ENCODE data around the gene HOGA1. TPM values are rescaled to one million over a fixed set of nuclear protein-coding genes. Genes with fewer than 3 reads are reported as not detected.

HOGA1 gene
- total and polyA plus RNA-seq, 2 of the 13 experiments (the other 11 are each of a cell fraction or from before 2014, with no cell fraction given), result 7.6 to 19.5 TPM

DNA sequence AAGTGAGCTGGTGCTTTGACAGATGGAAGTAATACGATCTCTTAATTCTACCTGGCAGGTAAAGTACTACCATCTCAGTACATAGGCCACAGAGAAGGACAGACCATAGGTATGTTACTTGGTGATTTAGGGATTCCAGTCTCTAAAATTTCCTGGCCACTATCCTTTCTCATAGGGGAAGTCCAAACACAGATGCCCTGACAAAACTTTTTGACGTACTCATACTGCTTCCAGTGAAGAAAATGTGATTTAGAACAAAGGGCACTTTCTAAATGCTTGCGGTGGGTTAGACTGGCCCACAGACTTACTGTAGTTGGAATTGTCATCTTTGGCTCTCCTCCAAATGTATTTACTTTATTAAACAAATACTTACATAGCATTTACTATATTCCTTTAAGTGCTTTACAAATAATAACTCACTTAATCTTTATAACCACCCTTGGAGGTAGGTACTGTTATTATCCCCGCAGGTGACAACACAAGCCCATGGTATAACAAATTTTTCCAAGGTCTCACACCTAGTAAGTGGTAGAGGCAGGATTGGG, 59.3 kb downstream of the HOGA1 start:
- peaks cover 33% of the 10 kb centered on the region for H3K4me1 ChIP-seq (ENCODE audit: insufficient read depth, low read length)
- H3K4me2 ChIP-seq (ENCODE audit: low read depth, low read length), result no peak overlapping the region
- H2AFZ ChIP-seq (ENCODE audit: low read length), result no peak overlapping the region
- peaks cover 4 to 14% of the 10 kb centered on the region in 2 experiments; a peak in 3 of 5 replicates for H3K36me3 ChIP-seq (replicated peaks in 1 of 2; ENCODE audit: control insufficient read depth in 1 of 2, insufficient read depth in 2 of 2, low read length in 2 of 2)
- H3K27ac ChIP-seq (ENCODE audit: extremely low read length, insufficient read depth, low read length), result no peak overlapping the region
- H3K79me2 ChIP-seq (ENCODE audit: insufficient read depth, low read length), result peaks cover 5% of the 10 kb centered on the region
- H3K9me3 ChIP-seq (ENCODE audit: low read length), result no peaks in the 10 kb centered on the region
- TSS peak; percentile 29 for BruUV-seq (replicated peaks)
- ChIA-PET CTCF (ENCODE audit: low intra/inter-chr PET ratio, low total read pairs) (no interaction called here), POLR2A (no interaction called here)
- WGBS (ENCODE audit: low lambda C conversion rate), result 90% methylated on average over 4 of the region's 4 CpGs
- DNase-seq (ENCODE audit: low spot score) (no peak), ATAC-seq (no peak), FAIRE-seq (no peak)
- no peak overlapping the region for H3K9ac ChIP-seq (ENCODE audit: insufficient read depth, low read depth, low read length)
- in situ Hi-C loops (cut with HindIII; ENCODE audit: extremely low pct_ligation_motif_present, low pct_unique_long_range_greater_than_20kb), result no loop called here
- no peaks in the 10 kb centered on the region for H3K27me3 ChIP-seq (ENCODE audit: control insufficient read depth in 1 of 2, insufficient read depth in 2 of 2, low read length in 2 of 2)
- intact Hi-C loops (cut with micrococcal nuclease; ENCODE audit: unreplicated experiment), result no loop called here
- no peaks in the 10 kb centered on the region for H4K20me1 ChIP-seq (ENCODE audit: insufficient read depth, low read length)
- no peak overlapping the region for H3K4me3 ChIP-seq (replicated peaks in 1 of 3; ENCODE audit: insufficient read depth in 1 of 3, low read depth in 2 of 3, low read length in 3 of 3)
- TF ChIP-seq ZNF33B (CRISPR knock-in tag; IDR thresholded peaks at IDR 0.05), result no peak
- TF ChIP-seq ZNF263 (CRISPR knock-in tag; IDR thresholded peaks at IDR 0.05), result no peak
- TF ChIP-seq, protein P1, sequence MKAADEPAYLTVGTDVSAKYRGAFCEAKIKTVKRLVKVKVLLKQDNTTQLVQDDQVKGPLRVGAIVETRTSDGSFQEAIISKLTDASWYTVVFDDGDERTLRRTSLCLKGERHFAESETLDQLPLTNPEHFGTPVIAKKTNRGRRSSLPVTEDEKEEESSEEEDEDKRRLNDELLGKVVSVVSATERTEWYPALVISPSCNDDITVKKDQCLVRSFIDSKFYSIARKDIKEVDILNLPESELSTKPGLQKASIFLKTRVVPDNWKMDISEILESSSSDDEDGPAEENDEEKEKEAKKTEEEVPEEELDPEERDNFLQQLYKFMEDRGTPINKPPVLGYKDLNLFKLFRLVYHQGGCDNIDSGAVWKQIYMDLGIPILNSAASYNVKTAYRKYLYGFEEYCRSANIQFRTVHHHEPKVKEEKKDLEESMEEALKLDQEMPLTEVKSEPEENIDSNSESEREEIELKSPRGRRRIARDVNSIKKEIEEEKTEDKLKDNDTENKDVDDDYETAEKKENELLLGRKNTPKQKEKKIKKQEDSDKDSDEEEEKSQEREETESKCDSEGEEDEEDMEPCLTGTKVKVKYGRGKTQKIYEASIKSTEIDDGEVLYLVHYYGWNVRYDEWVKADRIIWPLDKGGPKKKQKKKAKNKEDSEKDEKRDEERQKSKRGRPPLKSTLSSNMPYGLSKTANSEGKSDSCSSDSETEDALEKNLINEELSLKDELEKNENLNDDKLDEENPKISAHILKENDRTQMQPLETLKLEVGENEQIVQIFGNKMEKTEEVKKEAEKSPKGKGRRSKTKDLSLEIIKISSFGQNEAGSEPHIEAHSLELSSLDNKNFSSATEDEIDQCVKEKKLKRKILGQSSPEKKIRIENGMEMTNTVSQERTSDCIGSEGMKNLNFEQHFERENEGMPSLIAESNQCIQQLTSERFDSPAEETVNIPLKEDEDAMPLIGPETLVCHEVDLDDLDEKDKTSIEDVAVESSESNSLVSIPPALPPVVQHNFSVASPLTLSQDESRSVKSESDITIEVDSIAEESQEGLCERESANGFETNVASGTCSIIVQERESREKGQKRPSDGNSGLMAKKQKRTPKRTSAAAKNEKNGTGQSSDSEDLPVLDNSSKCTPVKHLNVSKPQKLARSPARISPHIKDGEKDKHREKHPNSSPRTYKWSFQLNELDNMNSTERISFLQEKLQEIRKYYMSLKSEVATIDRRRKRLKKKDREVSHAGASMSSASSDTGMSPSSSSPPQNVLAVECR (CRISPR knock-in tag; IDR thresholded peaks at IDR 0.05; ENCODE audit: borderline replicate concordance), result no peak
- TF ChIP-seq, protein P2, sequence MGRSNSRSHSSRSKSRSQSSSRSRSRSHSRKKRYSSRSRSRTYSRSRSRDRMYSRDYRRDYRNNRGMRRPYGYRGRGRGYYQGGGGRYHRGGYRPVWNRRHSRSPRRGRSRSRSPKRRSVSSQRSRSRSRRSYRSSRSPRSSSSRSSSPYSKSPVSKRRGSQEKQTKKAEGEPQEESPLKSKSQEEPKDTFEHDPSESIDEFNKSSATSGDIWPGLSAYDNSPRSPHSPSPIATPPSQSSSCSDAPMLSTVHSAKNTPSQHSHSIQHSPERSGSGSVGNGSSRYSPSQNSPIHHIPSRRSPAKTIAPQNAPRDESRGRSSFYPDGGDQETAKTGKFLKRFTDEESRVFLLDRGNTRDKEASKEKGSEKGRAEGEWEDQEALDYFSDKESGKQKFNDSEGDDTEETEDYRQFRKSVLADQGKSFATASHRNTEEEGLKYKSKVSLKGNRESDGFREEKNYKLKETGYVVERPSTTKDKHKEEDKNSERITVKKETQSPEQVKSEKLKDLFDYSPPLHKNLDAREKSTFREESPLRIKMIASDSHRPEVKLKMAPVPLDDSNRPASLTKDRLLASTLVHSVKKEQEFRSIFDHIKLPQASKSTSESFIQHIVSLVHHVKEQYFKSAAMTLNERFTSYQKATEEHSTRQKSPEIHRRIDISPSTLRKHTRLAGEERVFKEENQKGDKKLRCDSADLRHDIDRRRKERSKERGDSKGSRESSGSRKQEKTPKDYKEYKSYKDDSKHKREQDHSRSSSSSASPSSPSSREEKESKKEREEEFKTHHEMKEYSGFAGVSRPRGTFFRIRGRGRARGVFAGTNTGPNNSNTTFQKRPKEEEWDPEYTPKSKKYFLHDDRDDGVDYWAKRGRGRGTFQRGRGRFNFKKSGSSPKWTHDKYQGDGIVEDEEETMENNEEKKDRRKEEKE (IDR thresholded peaks at IDR 0.05), result no peak
- TF ChIP-seq MBD4 (IDR thresholded peaks at IDR 0.05; ENCODE audit: borderline replicate concordance, low read length), result no peak
- TF ChIP-seq ZNF232 (CRISPR knock-in tag; IDR thresholded peaks at IDR 0.05; ENCODE audit: borderline replicate concordance), result no peak
- TF ChIP-seq FUBP1 (CRISPR knock-in tag; IDR thresholded peaks at IDR 0.05; ENCODE audit: borderline replicate concordance), result no peak
- TF ChIP-seq ZNF577 (CRISPR knock-in tag; IDR thresholded peaks at IDR 0.05; ENCODE audit: borderline replicate concordance, low read depth), result no peak
- TF ChIP-seq SRSF4 (IDR thresholded peaks at IDR 0.05; ENCODE audit: low read depth, low read length, poor library complexity, severe bottlenecking), result no peak
- TF ChIP-seq ZNF329 (CRISPR knock-in tag; IDR thresholded peaks at IDR 0.05; ENCODE audit: low read depth), result no peak
- TF ChIP-seq, protein P3, sequence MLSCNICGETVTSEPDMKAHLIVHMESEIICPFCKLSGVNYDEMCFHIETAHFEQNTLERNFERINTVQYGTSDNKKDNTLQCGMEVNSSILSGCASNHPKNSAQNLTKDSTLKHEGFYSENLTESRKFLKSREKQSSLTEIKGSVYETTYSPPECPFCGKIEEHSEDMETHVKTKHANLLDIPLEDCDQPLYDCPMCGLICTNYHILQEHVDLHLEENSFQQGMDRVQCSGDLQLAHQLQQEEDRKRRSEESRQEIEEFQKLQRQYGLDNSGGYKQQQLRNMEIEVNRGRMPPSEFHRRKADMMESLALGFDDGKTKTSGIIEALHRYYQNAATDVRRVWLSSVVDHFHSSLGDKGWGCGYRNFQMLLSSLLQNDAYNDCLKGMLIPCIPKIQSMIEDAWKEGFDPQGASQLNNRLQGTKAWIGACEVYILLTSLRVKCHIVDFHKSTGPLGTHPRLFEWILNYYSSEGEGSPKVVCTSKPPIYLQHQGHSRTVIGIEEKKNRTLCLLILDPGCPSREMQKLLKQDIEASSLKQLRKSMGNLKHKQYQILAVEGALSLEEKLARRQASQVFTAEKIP (CRISPR knock-in tag; IDR thresholded peaks at IDR 0.05; ENCODE audit: borderline replicate concordance), result no peak
- TF ChIP-seq PAWR (CRISPR knock-in tag; IDR thresholded peaks at IDR 0.05; ENCODE audit: borderline replicate concordance), result no peak
- TF ChIP-seq ZNF331 (CRISPR knock-in tag; IDR thresholded peaks at IDR 0.05), result no peak

All from HepG2 (cell line).